Bronchus fibroblast of lung (primary cell): Measurements from ENCODE around the gene OR6B2. TPM values are rescaled to one million over a fixed set of nuclear protein-coding genes. Genes with fewer than 3 reads are reported as not detected.

ENCODE experiments used
- total RNA-seq: library from RNA; depleted of rRNA; stranded (reverse); fragments of >200 nt; gene quantifications from 2 replicates; pipeline ENCODE4 v1.2.3, GENCODE V29; 2015

The OR6B2 gene
- total RNA-seq = not detected in 2 replicates

DNA sequence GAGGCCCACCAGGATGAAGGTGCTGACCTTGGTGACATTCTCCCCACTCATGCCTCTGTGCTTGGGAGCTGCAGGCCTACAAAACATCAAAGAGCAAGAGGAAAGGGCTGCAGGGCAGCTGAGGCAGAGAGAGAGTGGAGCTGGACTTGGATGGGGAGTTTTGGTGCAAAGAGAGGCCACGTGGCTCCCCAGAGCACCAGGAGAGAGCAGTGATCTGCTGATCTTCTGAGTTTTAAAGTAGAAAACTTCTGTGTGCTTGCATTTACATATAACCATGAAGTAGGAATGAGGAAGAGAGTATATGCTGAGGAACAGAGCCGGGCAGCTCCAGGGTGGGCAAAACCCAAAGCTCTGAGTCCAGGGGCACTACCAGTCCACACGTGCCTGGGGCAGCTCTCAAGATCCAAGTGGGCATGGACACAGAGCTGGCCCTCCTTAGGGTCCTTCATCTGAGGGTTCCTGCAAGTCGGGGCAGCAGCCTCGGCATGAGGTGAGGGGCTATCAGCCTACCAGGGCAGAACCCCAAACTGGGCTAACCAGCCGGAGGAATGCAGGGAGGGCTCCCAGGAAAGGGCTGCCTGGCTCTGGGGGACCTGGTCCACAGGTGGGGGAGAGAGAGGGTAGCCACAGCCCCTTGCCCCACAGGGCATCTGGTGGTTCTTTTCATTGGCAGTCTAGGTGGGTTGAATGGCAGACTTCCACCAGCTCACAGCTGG lies at the start of gene OR6B2:
TSS of gene OR6B2 (minus strand) at position 51 of the 716 bp plus-strand sequence. CDS start at position 51, 0 bp downstream.

DNA sequence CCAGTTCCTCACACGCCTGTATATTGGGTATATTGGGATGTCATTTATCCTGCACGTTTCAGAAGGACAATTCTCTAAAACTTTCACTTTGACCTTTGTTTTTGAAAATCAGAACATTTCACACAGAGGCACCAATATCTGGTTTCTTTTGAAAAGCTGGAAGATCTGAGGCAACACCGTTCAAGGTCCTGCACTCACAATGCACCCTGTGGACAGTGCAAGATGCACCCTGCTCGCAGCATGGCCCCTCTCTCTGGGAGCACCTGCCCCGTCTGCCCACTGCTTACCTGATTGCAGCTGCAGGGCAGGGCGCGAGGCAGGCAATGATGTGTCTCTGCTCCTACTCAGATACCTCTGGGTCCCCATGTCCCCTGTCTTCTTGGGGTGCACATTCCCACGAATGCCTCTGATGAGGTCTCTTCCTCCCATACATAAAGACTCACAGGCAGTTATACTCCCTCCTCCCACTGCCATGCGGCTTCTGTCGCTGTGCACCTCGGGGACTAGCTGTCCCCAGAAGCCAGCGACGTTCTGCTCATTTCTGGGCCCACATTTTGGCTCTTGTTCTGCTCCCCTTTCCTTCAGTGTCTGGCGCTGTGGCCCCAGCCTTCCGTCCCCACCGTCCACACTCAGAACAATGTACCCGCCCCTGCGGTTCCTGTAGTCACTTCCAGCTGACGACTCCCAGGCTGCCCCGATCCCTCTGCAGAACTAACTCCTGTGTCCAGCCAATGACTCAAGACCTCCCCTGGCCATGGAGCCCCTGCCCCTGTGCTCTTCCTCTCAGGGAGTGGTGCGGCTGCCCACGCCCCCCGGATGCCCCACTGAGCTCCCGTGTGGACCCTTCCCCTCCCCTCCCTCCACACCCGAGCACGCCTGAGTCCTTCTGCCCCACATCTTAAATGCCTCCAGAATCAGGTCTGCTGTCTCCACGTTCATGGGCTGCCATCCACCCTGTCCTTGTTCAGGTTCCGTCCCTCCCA lies 23.2 kb upstream of the OR6B2 start, which contains the start of gene OR6B3:
TSS of gene OR6B3 (minus strand) at position 349 of the 983 bp plus-strand sequence.

Other genes starting within 250 kb of the OR6B2 start
- gene NDUFA10, start 5.1 kb downstream of the OR6B2 start, total RNA-seq = 198 and 219 TPM in 2 replicates
- gene OR6B3, start 23.1 kb upstream of the OR6B2 start, total RNA-seq = not detected in 2 replicates
- 197 and 206 TPM in 2 replicates for gene COPS9, start 105.9 kb upstream of the OR6B2 start, total RNA-seq
- gene OTOS, start 110.2 kb upstream of the OR6B2 start, total RNA-seq = not detected in 2 replicates